Activated CD8-positive, alpha-beta memory T cell treated with anti-CD3 and anti-CD28 coated beads for 24 hours (primary cell): ENCODE results near the gene KCNT2.
"Not testable (repeated sequence)": the region's sequence is repeated elsewhere in the genome, so short reads cannot be mapped to it uniquely, and the experiment has no call there.

ENCODE experiments used
- DNase-seq: peaks from one replicate; pipeline ENCODE4 v3.0.0-alpha.2; 2020

KCNT2 gene

GRCh38 chr1:196510451-196510850 is 97.8 kb downstream of the KCNT2 start:
- no peak for DNase-seq

- DNase-seq, result not testable (repeated sequence)
Observed at GRCh38 chr1:196504224-196504623, 104.0 kb downstream of the KCNT2 start.

- DNase-seq, result no peak
Observed at GRCh38 chr1:196502437-196502836, 105.8 kb downstream of the KCNT2 start.

GRCh38 chr1:196501760-196502428 is 106.3 kb downstream of the KCNT2 start:
- no peak for DNase-seq

GRCh38 chr1:196497817-196498216 is 110.4 kb downstream of the KCNT2 start:
- DNase-seq, result no peak

GRCh38 chr1:196494766-196495165 is 113.5 kb downstream of the KCNT2 start:
- no peak for DNase-seq

GRCh38 chr1:196493881-196494280 is 114.4 kb downstream of the KCNT2 start:
- no peak for DNase-seq

- DNase-seq, result no peak
Observed at GRCh38 chr1:196488579-196488978, 119.7 kb downstream of the KCNT2 start.

- DNase-seq, result no peak
Observed at GRCh38 chr1:196486346-196486745, 121.9 kb downstream of the KCNT2 start.

- no peak for DNase-seq
Observed at GRCh38 chr1:196481616-196482015, 126.6 kb downstream of the KCNT2 start.

- no peak for DNase-seq
Observed at GRCh38 chr1:196477262-196477661, 131.0 kb downstream of the KCNT2 start.

GRCh38 chr1:196467230-196467925 is 140.9 kb downstream of the KCNT2 start:
- no peak for DNase-seq

- DNase-seq, result no peak
Observed at GRCh38 chr1:196466654-196467053, 141.6 kb downstream of the KCNT2 start.

GRCh38 chr1:196466166-196466565 is 142.1 kb downstream of the KCNT2 start:
- no peak for DNase-seq

GRCh38 chr1:196464480-196464941 is 143.7 kb downstream of the KCNT2 start:
- no peak for DNase-seq

GRCh38 chr1:196462086-196462485 is 146.2 kb downstream of the KCNT2 start:
- DNase-seq, result no peak

- DNase-seq, result no peak
Observed at GRCh38 chr1:196461521-196461920, 146.7 kb downstream of the KCNT2 start.

- no peak for DNase-seq
Observed at GRCh38 chr1:196459383-196459782, 148.9 kb downstream of the KCNT2 start.

GRCh38 chr1:196454792-196455191 is 153.4 kb downstream of the KCNT2 start:
- no peak for DNase-seq

- no peak for DNase-seq
Observed at GRCh38 chr1:196451103-196451502, 157.1 kb downstream of the KCNT2 start.

- DNase-seq, result no peak
Observed at GRCh38 chr1:196450143-196451095, 157.8 kb downstream of the KCNT2 start.

GRCh38 chr1:196449460-196449859 is 158.8 kb downstream of the KCNT2 start:
- DNase-seq, result no peak

GRCh38 chr1:196445775-196446174 is 162.5 kb downstream of the KCNT2 start:
- DNase-seq, result no peak
